GM21390 (cell line): ENCODE data around the gene PCSK1N.
"Not testable (repeated sequence)": the region's sequence is repeated elsewhere in the genome, so short reads cannot be mapped to it uniquely, and the experiment has no call there.

ENCODE experiments used
- ATAC-seq: cut with Tn5 transposase; IDR thresholded peaks from one replicate; pipeline ENCODE4 v1.9.1; 2021; ENCODE audit not compliant: unreplicated experiment

The PCSK1N gene

DNA sequence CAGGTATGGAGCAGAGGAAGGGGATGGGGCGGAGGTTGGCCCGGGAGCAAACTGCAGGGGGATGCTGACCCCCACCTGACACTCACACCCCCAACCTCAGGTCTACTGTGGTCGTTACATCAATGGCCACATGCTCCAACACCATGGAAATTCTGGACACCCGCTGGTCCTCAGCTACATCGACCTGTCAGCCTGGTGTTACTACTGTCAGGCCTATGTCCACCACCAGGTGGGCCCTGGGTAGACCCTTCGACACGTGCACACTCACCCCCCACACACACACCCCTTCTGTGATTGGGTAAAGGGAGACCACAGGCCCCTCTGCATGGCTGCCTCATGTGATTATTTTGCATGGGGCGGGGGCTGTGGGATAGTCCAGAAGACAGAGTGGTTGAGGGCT, 11.3 kb downstream of the PCSK1N start:
- no peak for ATAC-seq

DNA sequence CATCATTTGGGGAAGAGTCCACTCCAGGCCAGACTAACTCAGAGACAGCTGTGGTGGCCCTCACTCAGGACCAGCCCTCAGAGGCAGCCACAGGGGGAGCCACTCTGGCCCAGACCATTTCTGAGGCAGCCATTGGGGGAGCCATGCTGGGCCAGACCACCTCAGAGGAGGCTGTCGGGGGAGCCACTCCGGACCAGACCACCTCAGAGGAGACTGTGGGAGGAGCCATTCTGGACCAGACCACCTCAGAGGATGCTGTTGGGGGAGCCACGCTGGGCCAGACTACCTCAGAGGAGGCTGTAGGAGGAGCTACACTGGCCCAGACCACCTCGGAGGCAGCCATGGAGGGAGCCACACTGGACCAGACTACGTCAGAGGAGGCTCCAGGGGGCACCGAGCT, 12.4 kb downstream of the PCSK1N start:
- no peak for ATAC-seq

DNA sequence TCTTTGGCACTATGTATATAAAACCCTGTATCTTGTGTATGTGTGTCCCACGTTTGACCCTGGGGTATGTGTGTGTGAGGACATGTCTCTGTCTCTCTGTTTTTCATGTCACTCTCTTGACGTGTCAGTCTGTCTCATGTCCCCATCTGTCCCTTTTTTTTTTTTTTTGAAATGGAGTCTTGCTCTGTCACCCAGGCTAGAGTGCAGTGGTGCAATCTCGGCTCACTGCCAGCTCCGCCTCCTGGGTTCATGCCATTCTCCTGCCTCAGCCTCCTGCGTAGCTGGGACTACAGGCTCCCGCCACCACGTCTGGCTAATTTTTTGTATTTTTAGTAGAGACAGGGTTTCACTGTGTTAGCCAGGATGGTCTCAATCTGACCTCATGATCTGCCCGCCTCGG, 16.0 kb downstream of the PCSK1N start:
- ATAC-seq: not testable (repeated sequence)

DNA sequence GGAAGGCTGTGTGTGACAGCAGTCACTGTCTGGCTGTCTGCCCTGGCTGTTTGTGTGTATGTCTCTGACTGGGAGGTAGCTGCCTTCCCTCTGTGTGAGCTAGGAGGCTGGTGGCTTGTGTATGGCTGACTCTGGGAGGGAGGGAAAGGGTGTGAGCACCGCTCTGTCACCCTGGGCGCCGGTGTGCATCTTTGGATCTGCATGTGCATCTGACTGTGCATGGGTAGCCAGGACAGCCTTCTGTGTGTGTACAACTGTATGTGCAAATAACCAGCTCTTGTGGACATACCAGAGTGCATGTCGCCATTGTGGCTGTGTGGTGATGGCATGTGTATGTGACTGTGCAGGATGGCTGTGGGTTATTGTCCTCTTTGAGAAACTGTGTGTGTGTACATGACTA, 16.5 kb downstream of the PCSK1N start:
- ATAC-seq: no peak

DNA sequence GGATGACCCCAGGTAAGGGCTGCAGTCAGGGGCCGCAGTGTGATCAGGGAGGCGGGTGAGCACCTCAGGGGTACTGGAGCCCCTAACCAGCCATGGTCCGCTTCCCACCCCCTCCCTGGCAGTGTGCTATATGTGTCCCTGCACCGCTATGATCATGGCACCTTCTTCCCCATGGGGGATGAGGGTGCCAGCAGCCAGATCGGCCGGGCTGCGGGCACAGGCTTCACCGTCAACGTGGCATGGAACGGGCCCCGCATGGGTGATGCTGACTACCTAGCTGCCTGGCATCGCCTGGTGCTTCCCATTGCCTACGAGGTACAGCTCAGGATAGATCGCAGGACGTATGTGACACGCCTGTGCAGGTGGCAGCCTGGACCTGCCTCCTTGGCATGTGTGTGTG, 17.3 kb downstream of the PCSK1N start:
- no peak for ATAC-seq

DNA sequence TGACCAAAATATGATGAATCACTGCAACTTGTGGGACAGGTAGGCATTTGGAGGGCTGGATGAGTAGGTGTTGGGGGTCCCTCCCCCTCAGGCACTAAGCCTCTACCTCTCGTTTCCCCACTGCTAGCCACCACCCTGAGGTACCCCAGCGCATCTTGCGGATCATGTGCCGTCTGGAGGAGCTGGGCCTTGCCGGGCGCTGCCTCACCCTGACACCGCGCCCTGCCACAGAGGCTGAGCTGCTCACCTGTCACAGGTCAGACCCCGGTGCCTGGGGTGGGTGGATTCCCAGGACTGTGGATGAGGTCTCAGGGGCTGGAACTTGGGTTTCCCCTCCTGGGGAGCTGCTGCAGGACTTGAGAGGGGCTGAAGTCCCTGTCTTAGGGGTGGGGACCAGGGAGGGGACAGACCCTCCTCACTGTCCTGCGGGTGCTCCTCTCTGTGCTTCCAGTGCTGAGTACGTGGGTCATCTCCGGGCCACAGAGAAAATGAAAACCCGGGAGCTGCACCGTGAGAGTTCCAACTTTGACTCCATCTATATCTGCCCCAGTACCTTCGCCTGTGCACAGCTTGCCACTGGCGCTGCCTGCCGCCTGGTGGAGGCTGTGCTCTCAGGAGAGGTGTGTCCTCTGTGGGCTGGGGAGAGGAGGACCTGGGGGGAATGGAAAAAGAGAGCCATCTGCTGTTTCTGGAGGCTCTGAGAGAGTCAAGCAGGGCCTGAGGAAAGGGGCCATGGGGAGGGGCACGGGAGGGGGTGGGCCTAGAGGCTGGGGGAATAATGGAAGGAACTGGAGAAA, 19.2 kb downstream of the PCSK1N start:
- ATAC-seq: no peak

DNA sequence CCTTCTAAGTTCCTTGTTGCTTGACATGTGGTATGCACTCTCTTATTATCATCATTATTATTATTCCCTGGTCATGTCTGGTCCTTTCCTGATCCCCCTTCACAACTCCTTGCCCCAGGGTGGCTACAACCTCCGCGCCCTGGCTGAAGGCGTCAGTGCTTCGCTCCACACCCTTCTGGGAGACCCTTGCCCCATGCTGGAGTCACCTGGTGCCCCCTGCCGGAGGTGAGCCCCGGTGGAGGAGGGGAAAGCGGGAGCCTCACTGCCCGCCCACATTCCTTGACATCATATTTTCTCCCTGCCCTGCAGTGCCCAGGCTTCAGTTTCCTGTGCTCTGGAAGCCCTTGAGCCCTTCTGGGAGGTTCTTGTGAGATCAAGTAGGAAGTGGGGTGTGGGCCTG, 20.1 kb downstream of the PCSK1N start:
- no peak for ATAC-seq

DNA sequence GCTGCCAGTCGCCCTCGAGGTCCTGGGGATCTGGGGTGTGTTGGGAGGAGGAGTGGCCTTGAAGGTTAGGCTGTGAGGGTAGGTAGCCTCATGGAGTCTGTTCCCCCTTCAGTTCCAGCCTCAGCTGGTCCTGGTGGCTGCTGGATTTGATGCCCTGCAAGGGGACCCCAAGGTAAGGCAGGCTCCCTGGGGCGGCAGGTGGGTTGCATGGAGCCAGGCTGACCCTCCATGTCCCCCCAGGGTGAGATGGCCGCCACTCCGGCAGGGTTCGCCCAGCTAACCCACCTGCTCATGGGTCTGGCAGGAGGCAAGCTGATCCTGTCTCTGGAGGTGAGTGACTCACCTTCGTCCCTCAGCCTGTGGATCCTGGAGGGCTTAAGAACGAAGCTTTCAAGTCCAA, 20.7 kb downstream of the PCSK1N start:
- no peak for ATAC-seq

DNA sequence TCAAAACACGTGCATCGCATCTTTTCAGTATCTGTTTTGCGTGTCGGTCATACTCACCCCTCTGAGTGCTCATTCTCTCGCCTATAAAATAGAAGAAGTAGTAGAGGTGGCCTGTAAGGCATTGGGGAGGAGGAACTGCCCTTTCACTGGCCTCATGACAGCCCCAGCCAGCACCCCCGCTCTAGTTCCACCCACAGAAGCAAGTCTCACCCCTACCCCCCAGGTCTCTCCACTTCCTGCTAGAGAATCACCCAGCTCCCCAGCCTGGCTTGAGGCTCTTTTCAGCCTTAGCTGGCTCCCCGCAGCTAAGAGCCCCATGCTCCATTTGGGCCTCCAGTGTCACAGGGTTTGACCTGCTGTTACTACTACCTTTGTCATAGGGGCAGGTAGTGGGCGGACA, 21.8 kb downstream of the PCSK1N start:
- ATAC-seq: no peak

DNA sequence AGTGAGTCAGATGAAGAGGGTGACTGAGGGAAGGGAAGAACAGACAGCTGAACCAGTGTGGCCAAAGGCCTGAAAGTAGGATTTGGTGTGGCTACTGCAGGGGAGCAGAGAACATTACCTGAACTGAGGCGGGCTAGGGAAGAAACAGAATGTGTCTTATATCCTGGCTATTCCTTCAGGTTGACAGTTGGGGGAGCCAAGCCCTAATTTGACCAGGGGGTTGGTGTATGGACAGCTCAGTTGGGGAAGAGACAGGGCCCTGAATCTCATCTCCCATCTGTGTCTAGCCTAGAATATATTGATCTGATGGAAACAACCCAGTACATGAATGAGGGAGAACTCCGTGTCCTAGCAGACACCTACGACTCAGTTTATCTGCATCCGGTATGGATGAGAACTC, 29.3 kb downstream of the PCSK1N start:
- ATAC-seq: no peak

DNA sequence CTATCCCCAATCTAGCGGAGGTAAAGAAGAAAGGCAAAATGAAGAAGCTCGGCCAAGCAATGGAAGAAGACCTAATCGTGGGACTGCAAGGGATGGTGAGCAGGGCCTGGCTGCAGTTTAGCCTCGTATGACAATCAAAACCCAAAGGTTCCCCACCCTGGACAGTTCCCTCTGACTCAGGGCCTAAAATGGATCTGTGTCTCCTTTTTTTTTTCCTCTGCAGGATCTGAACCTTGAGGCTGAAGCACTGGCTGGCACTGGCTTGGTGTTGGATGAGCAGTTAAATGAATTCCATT, 32.6 kb downstream of the PCSK1N start:
- no peak for ATAC-seq

DNA sequence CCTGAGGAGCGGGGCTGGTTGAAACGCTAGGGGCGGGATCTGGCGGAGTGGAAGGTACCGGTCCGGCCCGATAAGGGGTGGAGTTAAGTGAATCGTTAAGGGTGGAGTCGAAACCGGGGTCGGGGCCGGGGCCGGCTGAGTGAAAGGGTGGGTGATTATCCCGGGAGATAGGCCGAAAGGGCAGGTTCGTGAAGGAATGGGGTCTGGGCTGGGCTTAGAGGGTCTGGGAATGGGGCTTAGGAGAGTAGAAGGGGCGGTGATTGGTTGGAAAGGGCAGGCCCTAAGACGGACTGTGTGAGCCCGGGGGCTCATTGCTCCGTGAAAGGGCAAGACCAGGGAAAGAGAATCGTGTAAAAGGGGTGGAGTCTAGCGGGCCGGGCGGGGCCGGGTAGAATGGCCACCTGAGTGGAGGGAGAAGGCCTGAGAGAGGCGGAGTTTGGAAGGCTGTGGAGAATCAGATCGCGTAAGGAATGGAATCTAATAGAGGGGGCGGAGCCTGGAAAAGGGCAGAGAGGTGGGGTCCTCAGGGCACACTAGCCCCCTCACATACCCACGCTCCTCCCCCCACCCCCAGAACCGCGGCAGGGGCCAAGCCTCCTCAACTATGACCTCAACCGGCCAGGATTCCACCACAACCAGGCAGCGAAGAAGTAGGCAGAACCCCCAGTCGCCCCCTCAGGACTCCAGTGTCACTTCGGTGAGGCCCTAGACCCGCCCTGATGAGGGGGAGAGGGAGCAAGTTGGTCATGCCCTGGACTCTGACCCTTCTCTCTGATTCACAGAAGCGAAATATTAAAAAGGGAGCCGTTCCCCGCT, 33.1 kb downstream of the PCSK1N start:
- peak; percentile 48 for ATAC-seq

DNA sequence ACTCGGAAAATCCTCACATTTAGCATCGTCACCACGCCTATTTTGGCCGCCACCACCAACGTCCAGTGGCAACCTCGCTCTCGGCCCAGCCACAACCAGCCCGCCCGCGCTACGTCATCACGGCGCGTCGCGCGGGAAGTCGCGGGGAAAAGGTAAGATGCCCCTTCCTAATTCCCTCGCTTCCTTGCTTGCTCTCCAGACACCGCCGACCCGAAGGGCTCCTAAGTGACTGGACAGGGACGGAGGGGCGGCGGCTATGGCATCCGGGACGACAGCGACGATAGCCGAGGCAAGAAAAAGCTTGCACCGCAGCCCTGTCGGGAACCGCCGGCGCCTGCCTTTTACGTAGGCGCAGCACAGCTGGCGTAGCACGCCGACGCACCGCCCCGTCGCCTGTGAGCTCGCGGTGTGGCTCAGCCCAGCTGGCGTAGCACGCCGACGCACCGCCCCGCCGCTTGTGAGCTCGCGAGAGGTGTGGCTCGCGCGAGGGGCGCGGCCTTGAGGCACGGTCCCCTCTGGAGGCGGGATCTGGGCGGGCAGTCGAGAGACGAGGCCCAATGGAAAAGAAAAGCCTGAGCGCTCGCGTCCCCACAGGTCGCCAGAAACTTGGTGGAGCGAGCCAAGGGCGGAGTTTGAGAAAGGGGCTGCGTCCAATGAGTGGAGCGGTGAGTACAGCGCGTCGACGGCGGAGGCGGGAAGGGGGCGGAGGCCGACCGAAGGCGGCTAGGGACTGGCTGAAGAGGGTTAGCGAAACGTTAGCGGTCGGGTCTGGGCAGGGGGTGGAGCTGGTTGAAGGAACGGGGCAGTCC, 33.9 kb downstream of the PCSK1N start, which contains the start of gene HDAC6:
Gene HDAC6, plus strand, starts transcription at position 788 of the 809 bp plus-strand sequence. CDS start 626 bp downstream, outside the sequence.
- peak; percentile 88 for ATAC-seq

DNA sequence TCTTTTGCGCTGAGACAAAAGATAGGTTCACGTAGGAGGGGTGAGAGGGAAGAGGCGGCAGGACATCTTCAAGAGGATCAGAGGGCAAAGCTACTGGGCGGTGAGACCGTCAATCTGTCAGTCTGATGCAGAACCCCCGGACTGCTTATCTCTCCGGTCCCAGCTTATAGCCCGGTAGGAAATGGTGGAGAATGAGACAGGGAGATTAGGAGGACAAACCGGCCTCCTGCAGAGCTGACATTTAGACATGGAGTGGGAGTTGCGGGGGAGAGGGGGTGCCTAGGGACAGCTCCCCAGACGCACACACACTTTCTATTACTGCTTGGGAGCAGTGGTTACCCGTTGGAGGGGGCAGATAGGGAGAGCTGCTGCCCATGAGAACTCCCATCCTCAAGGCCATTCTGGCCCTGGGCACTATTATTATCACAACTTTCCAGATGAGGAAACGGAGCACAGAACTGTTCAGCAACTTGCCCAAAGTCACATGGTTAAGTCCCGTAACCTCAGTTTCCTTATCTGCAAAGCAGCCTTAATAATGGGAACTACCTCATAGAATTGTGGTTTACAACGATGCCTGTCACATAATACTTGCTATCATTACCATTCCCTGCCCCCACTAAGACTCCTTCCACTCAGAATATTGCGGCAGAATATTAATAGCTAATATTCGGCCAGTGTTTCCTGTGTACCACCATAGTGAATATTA, 34.7 kb downstream of the PCSK1N start:
- no peak for ATAC-seq

DNA sequence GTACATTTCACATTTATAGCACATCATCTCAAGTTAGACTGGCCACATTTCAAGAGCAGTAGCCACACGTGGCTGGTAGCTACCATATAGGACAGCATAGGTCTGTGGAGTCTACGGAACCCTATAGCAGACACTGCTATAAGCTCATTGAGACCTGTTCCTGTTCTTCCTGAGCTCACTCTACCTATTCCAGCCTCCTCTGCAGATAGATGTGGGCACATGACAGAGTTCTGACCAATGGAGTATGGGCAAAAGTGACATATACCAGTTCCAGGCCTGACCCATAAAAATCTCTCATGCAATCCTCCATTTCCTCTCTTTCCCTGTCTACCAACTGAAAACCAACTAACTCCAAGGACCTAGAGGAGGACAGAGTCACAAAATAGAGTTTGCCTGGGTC, 37.1 kb downstream of the PCSK1N start:
- ATAC-seq: no peak

DNA sequence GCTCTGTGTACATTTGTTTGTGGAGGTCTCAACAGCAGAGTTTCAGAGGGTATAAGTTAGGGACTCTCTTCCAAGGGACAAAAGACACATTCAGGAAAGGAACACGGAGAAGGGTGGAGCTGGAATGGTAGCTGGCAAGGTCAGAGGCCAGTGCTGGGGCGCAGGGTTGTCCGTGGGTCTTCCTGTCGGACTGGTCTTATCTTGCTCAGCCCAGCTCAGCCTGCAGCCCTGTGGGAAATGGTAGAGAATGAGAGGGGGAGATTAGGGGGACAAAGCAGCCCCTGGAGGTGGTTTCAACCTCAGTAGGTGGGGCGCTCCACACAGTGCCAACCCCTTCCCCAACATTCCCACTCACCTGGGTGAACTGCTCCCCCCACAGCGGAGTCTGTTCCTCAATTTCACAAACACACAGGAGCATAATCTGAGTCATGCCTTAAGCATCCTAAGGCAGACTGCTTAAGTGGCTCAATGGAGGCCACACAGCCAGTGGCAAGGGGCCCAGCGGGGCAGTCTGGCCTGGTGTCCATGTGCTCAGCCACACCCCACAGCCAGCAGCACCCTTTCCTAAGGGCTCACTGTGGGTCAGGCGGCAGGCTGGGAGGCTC, 40.4 kb downstream of the PCSK1N start:
- ATAC-seq: no peak

DNA sequence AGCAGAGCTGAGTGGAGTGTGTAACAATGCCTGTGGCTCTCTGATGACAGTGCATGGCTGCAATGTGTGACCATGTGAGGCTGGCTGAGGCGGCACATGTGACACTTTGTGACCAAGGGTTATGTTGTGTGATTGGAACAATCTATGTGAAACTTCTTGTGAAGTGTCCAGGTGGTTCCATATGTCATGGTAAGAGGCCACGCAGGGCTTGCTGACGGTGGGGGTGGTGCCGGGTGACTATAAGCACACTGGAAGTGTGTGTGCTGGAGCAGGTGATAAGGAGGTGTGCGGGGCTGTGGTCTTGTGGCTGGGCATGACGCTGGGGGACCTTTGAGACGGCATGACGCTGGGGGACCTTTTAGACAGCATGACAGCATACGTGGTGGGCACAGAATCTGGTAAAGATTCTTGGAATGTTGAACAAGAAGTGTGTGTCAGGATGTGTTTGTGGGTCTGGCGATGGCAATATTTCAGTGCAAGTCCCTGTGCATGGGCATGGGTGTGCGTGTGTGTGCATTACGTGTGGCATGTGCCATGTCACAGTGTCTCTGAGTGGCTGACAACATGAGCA, 41.0 kb downstream of the PCSK1N start:
- no peak for ATAC-seq

DNA sequence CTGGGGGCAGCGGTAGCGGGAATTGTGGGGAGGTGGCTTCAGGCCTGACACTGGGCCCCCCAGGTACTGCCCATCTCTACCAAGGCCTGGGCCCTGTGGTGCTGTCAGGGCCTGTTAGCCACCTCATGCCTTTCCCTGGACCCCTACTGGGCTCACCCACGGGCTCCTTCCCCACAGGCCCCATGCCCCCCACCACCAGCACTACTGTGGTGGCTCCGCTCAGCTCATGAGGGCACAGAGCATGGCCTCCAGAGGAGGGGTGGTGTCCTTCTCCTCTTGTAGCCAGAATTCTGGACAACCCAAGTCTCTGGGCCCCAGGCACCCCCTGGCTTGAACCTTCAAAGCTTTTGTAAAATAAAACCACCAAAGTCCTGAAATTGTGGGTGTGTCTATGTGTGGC, 41.5 kb downstream of the PCSK1N start:
- ATAC-seq: no peak

DNA sequence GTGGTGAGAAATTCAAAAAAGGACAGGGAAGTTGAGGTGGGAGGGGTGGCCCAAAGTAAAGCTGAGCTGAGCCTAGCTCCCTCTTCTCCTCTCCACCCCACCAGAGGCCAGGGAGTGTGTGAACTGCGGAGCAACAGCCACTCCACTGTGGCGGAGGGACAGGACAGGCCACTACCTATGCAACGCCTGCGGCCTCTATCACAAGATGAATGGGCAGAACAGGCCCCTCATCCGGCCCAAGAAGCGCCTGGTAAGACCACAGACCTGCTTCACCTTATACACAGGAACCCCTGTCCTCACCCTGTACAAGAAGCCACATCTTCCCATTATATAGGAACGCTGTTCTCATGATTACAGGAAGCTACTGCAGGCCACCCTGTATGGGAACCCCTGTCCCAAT, 43.2 kb downstream of the PCSK1N start:
- no peak for ATAC-seq

DNA sequence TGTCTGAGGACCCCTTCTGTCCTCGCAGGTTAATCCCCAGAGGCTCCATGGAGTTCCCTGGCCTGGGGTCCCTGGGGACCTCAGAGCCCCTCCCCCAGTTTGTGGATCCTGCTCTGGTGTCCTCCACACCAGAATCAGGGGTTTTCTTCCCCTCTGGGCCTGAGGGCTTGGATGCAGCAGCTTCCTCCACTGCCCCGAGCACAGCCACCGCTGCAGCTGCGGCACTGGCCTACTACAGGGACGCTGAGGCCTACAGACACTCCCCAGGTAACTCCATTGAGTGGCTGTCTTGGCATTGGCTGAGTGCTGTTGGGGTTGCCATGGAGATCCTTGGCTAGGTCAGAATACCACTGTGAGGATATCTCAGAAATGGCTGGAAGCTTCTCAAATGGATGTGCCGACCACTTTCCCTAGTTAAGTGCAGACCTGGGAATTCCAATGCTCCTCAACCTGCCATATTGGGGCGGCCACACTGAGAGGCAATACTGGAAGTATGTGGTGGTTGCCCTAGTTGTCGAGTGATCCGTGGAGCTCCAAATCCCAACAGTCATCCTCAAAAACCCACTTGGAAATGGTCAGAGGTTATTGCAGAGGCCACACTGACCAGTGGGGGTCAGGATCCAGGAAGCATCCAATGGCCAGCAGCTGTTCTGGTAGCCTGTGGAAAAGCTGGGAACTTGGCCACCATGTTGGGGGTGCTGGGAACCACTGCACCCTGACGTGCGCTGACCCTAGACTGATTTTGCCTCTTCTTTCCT, 44.2 kb downstream of the PCSK1N start:
- ATAC-seq: no peak
